Measurements from ENCODE around the gene CYP3A4. TPM values are rescaled to one million over a fixed set of nuclear protein-coding genes. Genes with fewer than 3 reads are reported as not detected.

The CYP3A4 gene
- total and polyA plus RNA-seq, 2 of the 13 experiments (the other 11 are each of a cell fraction or from before 2014, with no cell fraction given) = 0.11 to 0.24 TPM

DNA sequence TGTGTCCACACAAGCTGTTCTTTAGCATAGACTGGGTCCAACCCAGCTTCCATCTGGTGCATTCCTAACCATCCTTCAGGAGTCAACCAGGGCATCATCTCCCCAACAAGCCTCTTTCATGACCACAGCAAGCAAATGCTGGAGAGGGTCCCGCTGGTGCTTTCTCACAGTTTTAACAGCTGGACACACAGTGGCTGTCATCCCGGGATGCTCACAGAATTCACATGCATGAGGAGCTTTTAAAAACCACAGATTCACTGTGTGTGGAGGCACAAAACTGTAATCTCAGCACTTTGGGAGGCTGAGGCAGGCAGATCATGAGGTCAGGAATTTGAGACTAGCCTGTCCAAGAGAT lies 42.6 kb downstream of the CYP3A4 start:
- no peaks in the 10 kb centered on the region for H3K27me3 ChIP-seq (ENCODE audit: control insufficient read depth in 1 of 2, insufficient read depth in 2 of 2, low read length in 2 of 2)
- no peak for FAIRE-seq
- no peaks in the 10 kb centered on the region for H3K9me3 ChIP-seq (ENCODE audit: low read length)
- CTCF ChIA-PET (ENCODE audit: low intra/inter-chr PET ratio, low total read pairs) = no interaction called here
- POLR2A ChIA-PET = interaction anchor here (1.8 kb wide), 1 partner anchor 47 kb away, joined by 12 read pairs; no protein-coding TSS in a partner anchor
- no peak overlapping the region for H3K9ac ChIP-seq (ENCODE audit: insufficient read depth, low read depth, low read length)
- H4K20me1 ChIP-seq (ENCODE audit: insufficient read depth, low read length) = no peaks in the 10 kb centered on the region
- no peak overlapping the region for H3K4me3 ChIP-seq (replicated peaks in 1 of 3; ENCODE audit: insufficient read depth in 1 of 3, low read depth in 2 of 3, low read length in 3 of 3)
- in situ Hi-C loops (cut with HindIII; ENCODE audit: extremely low pct_ligation_motif_present, low pct_unique_long_range_greater_than_20kb) (no loop called here), intact Hi-C loops (cut with micrococcal nuclease; ENCODE audit: unreplicated experiment) (loop anchor here (5.0 kb wide), 1 partner anchor 86 kb away; the partner anchor contains the start of gene CYP3A43)
- peaks cover 66% of the 10 kb centered on the region for H3K4me1 ChIP-seq (ENCODE audit: insufficient read depth, low read length)
- no peak for DNase-seq (ENCODE audit: low spot score)
- no peak for ATAC-seq
- no peak overlapping the region for H3K4me2 ChIP-seq (ENCODE audit: low read depth, low read length)
- WGBS (ENCODE audit: low lambda C conversion rate) = 100% methylated on average over 2 of the region's 2 CpGs
- no peaks in the 10 kb centered on the region for H3K36me3 ChIP-seq (replicated peaks in 1 of 2; ENCODE audit: control insufficient read depth in 1 of 2, insufficient read depth in 2 of 2, low read length in 2 of 2)
- BruUV-seq (replicated peaks) = no TSS peak
- TF ChIP-seq ZNF350 (CRISPR knock-in tag; IDR thresholded peaks at IDR 0.05; ENCODE audit: borderline replicate concordance, low read depth) = peak; percentile 23; the same call in 1 of the 2 replicates
- TF ChIP-seq, protein P1, sequence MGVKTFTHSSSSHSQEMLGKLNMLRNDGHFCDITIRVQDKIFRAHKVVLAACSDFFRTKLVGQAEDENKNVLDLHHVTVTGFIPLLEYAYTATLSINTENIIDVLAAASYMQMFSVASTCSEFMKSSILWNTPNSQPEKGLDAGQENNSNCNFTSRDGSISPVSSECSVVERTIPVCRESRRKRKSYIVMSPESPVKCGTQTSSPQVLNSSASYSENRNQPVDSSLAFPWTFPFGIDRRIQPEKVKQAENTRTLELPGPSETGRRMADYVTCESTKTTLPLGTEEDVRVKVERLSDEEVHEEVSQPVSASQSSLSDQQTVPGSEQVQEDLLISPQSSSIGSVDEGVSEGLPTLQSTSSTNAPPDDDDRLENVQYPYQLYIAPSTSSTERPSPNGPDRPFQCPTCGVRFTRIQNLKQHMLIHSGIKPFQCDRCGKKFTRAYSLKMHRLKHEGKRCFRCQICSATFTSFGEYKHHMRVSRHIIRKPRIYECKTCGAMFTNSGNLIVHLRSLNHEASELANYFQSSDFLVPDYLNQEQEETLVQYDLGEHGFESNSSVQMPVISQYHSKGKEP (CRISPR knock-in tag; IDR thresholded peaks at IDR 0.05) = no peak
- no peak for TF ChIP-seq SIX4 (CRISPR knock-in tag; IDR thresholded peaks at IDR 0.05)
- TF ChIP-seq MAFK (conservative IDR thresholded peaks at IDR 0.05 in 1 of 2, IDR thresholded peaks at IDR 0.05 in 1 of 2; ENCODE audit: low read length in 2 of 2) = 0 out of 4 replicates have a peak, but pooled peaks of 1 of the 2 experiments have one; percentile 13
- no peak for TF ChIP-seq PAWR (CRISPR knock-in tag; IDR thresholded peaks at IDR 0.05; ENCODE audit: borderline replicate concordance)
- TF ChIP-seq, protein P2, sequence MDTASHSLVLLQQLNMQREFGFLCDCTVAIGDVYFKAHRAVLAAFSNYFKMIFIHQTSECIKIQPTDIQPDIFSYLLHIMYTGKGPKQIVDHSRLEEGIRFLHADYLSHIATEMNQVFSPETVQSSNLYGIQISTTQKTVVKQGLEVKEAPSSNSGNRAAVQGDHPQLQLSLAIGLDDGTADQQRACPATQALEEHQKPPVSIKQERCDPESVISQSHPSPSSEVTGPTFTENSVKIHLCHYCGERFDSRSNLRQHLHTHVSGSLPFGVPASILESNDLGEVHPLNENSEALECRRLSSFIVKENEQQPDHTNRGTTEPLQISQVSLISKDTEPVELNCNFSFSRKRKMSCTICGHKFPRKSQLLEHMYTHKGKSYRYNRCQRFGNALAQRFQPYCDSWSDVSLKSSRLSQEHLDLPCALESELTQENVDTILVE (CRISPR knock-in tag; IDR thresholded peaks at IDR 0.05) = no peak
- 0 out of 2 replicates have a peak, but pooled peaks have one; percentile 30 for TF ChIP-seq ZNF333 (CRISPR knock-in tag; IDR thresholded peaks at IDR 0.05; ENCODE audit: borderline replicate concordance)
- TF ChIP-seq NFE2 (CRISPR knock-in tag; IDR thresholded peaks at IDR 0.05) = no peak
- no peak for TF ChIP-seq ZNF772 (CRISPR knock-in tag; IDR thresholded peaks at IDR 0.05)
- TF ChIP-seq FOXK1 (CRISPR knock-in tag; IDR thresholded peaks at IDR 0.05; ENCODE audit: borderline replicate concordance, low read depth) = no peak
- H2AFZ ChIP-seq (ENCODE audit: low read length) = no peak overlapping the region
- no peak overlapping the region for H3K27ac ChIP-seq (ENCODE audit: extremely low read length, insufficient read depth, low read length)
- no peaks in the 10 kb centered on the region for H3K79me2 ChIP-seq (ENCODE audit: insufficient read depth, low read length)

Measured in HepG2 (cell line).